ENCODE results near the gene NDUFA13.

DNA sequence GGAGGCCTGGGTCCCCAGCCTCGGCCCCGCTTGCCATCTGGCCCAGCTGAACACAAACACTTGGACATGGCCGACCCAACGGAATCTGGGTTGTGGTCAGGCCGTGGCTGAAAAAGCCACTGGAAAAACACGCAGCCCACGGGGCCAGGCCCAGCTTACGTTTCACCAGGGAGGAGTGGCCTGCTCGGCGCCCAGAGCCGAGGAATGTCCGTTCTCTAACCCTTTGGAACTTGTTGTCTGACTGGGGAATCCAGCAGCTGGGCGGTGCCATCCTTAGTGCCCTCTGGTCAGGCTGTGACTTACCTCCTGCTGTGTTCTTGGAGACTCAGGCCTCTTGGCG lies 35.8 kb downstream of the NDUFA13 start:
- TF ChIP-seq, protein P1, sequence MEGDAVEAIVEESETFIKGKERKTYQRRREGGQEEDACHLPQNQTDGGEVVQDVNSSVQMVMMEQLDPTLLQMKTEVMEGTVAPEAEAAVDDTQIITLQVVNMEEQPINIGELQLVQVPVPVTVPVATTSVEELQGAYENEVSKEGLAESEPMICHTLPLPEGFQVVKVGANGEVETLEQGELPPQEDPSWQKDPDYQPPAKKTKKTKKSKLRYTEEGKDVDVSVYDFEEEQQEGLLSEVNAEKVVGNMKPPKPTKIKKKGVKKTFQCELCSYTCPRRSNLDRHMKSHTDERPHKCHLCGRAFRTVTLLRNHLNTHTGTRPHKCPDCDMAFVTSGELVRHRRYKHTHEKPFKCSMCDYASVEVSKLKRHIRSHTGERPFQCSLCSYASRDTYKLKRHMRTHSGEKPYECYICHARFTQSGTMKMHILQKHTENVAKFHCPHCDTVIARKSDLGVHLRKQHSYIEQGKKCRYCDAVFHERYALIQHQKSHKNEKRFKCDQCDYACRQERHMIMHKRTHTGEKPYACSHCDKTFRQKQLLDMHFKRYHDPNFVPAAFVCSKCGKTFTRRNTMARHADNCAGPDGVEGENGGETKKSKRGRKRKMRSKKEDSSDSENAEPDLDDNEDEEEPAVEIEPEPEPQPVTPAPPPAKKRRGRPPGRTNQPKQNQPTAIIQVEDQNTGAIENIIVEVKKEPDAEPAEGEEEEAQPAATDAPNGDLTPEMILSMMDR (conservative IDR thresholded peaks at IDR 0.05) = no peak
- TF ChIP-seq EZH2 (IDR thresholded peaks at IDR 0.05; ENCODE audit: low read depth) = no peak
